ENCODE data around the gene MAP7D3.

MAP7D3 gene

DNA sequence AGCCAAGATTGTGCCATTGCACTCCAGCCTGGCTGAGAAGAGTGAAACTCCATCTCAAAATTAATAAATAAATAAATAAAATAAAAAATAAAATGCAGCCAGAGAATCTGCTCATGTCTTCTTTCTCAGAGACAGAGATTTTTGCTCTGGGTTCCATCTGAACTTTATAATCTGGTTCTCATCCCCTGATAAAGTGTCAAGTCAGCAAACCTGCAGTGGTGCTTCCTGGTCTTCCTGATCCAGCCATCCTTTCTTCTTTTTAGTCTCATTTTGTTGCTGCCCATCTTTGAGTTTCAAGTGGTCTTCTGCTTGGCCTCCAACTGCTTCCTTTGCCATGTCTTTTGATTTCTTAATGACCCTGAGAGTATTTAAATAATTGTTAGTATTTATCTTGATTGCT lies 24.1 kb downstream of the MAP7D3 start:
- TF ChIP-seq, protein P1, sequence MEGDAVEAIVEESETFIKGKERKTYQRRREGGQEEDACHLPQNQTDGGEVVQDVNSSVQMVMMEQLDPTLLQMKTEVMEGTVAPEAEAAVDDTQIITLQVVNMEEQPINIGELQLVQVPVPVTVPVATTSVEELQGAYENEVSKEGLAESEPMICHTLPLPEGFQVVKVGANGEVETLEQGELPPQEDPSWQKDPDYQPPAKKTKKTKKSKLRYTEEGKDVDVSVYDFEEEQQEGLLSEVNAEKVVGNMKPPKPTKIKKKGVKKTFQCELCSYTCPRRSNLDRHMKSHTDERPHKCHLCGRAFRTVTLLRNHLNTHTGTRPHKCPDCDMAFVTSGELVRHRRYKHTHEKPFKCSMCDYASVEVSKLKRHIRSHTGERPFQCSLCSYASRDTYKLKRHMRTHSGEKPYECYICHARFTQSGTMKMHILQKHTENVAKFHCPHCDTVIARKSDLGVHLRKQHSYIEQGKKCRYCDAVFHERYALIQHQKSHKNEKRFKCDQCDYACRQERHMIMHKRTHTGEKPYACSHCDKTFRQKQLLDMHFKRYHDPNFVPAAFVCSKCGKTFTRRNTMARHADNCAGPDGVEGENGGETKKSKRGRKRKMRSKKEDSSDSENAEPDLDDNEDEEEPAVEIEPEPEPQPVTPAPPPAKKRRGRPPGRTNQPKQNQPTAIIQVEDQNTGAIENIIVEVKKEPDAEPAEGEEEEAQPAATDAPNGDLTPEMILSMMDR (IDR thresholded peaks at IDR 0.05; ENCODE audit: insufficient read depth, low read length, poor library complexity, severe bottlenecking) = no peak
- Histone ChIP-seq H3K36me3 (ENCODE audit: control insufficient read depth, insufficient read depth, low read length) (no peaks in the 10 kb centered on the region; the same call in 1 of the 2 replicates), H3K27me3 (replicated peaks; ENCODE audit: control insufficient read depth, insufficient read depth, low read length) (no peaks in the 10 kb centered on the region), H3K4me3 (replicated peaks; ENCODE audit: low read depth, low read length) (no peak overlapping the region)
- no peak for DNase-seq (ENCODE audit: extremely low read depth, insufficient read length)

- TF ChIP-seq, protein P1 (IDR thresholded peaks at IDR 0.05; ENCODE audit: insufficient read depth, low read length, poor library complexity, severe bottlenecking) = no peak
- H3K27me3 ChIP-seq (replicated peaks; ENCODE audit: control insufficient read depth, insufficient read depth, low read length) = no peaks in the 10 kb centered on the region
- no peak overlapping the region for H3K4me3 ChIP-seq (replicated peaks; ENCODE audit: low read depth, low read length)
- H3K36me3 ChIP-seq (ENCODE audit: control insufficient read depth, insufficient read depth, low read length) = peaks cover 2% of the 10 kb centered on the region
- no peak for DNase-seq (ENCODE audit: extremely low read depth, insufficient read length)
These were observed 29.2 kb downstream of the MAP7D3 start for GRCh38 chrX:136221851-136222513.

- H3K27me3 ChIP-seq (replicated peaks; ENCODE audit: control insufficient read depth, insufficient read depth, low read length) = no peaks in the 10 kb centered on the region
- H3K4me3 ChIP-seq (replicated peaks; ENCODE audit: low read depth, low read length) = no peak overlapping the region
- DNase-seq (ENCODE audit: extremely low read depth, insufficient read length) = no peak
- TF ChIP-seq, protein P1 (IDR thresholded peaks at IDR 0.05; ENCODE audit: insufficient read depth, low read length, poor library complexity, severe bottlenecking) = no peak
- H3K36me3 ChIP-seq (ENCODE audit: control insufficient read depth, insufficient read depth, low read length) = peaks cover 2% of the 10 kb centered on the region
These were observed 30.2 kb downstream of the MAP7D3 start for GRCh38 chrX:136220951-136221350.

DNA sequence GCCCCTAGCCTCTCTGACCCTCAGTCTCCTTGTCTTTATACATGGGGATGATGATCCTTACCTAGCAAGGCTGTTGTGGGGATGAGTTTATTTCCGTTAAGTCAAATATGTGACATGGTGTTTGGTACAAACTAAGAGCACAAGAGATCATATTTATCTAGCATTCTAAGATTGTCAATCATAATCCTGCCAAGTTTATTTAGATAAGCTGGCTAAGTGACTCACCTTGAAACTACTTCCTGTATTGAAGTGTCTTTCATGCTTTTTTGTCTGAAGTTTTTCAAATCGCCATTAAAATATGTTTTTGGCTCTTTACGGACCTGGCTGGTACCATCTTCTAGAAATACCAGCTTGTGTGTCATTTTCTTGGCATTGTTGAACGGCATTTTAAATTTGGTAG lies 30.7 kb downstream of the MAP7D3 start:
- no peak for DNase-seq (ENCODE audit: extremely low read depth, insufficient read length)
- TF ChIP-seq, protein P1 (IDR thresholded peaks at IDR 0.05; ENCODE audit: insufficient read depth, low read length, poor library complexity, severe bottlenecking) = no peak
- Histone ChIP-seq H3K4me3 (replicated peaks; ENCODE audit: low read depth, low read length) (no peak overlapping the region), H3K36me3 (ENCODE audit: control insufficient read depth, insufficient read depth, low read length) (peaks cover 2% of the 10 kb centered on the region), H3K27me3 (replicated peaks; ENCODE audit: control insufficient read depth, insufficient read depth, low read length) (no peaks in the 10 kb centered on the region)

DNA sequence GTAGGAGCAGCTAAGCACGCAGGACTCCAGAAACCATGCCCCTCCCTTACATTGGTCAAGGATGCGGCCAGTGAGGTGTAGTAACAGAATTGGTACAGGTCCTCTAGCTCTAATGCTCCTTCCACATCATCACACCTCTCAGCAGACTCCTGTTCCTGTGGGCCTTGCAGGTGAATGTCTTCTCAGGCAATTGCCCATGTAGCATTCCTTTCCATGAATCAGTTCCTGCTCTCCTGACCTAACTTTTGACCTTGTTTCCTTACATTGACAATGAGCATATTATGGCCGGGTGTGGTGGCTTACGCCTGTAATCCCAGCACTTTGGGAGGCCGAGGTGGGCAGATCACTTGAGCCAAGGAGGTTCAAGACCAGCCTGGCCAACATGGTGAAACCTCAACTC lies 31.3 kb downstream of the MAP7D3 start:
- TF ChIP-seq, protein P1 (IDR thresholded peaks at IDR 0.05; ENCODE audit: insufficient read depth, low read length, poor library complexity, severe bottlenecking) = no peak
- Histone ChIP-seq H3K36me3 (ENCODE audit: control insufficient read depth, insufficient read depth, low read length) (peaks cover 2% of the 10 kb centered on the region), H3K27me3 (replicated peaks; ENCODE audit: control insufficient read depth, insufficient read depth, low read length) (no peaks in the 10 kb centered on the region), H3K4me3 (replicated peaks; ENCODE audit: low read depth, low read length) (no peak overlapping the region)
- no peak for DNase-seq (ENCODE audit: extremely low read depth, insufficient read length)

- Histone ChIP-seq H3K4me3 (replicated peaks; ENCODE audit: low read depth, low read length) (no peak overlapping the region), H3K36me3 (ENCODE audit: control insufficient read depth, insufficient read depth, low read length) (peaks cover 2% of the 10 kb centered on the region), H3K27me3 (replicated peaks; ENCODE audit: control insufficient read depth, insufficient read depth, low read length) (no peaks in the 10 kb centered on the region)
- DNase-seq (ENCODE audit: extremely low read depth, insufficient read length) = no peak
- TF ChIP-seq, protein P1 (IDR thresholded peaks at IDR 0.05; ENCODE audit: insufficient read depth, low read length, poor library complexity, severe bottlenecking) = no peak
These were observed 35.6 kb downstream of the MAP7D3 start for GRCh38 chrX:136215559-136215958.

Measured in GM06990 (cell line).